ENCODE measurements around the gene NCKAP5.

Gene NCKAP5

GRCh38 chr2:132680544-132680943 lies 887.7 kb downstream of the NCKAP5 start:
- no peak for DNase-seq

- DNase-seq = no peak
Observed at GRCh38 chr2:132678483-132678882, 889.8 kb downstream of the NCKAP5 start.

DNA sequence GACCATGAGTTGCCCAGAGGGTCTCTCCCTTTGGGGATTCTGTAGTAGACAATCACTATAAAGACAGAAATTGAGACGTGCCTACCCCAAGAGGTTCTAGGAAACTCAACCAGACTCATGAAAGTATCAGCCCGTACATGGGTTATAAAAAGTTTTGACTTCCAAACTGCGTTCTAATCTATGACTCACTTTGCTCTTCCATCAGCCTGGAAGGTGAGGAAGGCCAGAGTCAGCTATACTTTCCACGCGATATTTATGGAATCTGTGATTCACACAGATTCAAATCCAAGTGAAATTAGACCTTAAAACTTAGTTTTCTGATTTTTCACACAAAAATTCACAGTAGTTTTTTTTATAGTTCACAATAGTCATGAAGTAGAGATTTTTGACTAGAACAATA lies 890.6 kb downstream of the NCKAP5 start:
- no peak for DNase-seq

DNA sequence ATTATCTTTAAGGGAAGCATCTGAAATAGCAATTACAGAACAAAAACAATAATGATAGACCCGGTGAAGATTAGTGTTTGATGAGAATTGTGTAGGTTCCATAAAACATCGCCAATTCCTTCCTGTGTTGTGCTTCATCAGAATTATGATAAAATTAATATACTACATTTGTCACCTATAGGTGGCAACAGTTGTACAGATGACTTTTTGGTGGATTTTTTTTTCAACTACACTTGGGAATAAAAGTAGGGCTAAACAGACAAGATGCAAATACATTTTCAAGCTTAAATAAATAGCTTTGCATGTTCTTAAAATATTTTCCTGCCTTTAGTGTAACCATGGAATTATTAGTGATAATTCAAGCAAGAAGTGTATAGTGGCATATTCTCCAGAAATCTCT lies 891.3 kb downstream of the NCKAP5 start:
- no peak for DNase-seq

DNA sequence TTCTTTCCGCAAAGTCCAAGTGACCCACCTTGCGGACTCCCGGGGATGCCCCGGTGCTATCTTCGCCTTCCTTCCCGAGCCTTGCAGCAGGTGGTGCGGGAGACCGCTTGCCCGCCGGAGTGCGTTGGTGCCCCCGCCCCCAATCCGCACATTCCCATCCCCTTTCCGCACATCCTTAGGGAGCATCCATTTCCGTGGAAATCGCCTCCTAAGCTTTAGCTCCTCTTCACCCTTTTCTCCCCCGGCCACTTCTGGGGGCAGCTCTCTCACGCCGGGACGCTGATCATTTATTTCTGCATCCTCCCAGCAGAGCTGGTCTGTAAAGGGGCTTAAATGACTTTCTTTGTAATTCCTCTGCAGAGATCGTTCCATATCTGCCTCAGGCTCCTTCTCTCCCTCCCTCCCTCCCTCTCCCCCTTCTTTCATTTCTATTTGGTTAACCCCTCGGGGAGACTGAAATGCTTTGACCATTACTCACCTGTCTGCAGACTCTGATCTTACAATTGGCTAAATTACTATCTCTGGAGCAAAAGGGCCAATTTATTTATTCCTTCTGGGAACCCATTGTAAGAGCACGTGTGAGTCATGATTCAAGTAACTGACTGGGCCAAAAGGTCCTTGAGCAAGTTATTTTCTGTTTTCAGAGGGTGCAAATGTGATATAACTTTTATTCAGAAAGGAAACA lies 897.0 kb downstream of the NCKAP5 start:
- DNase-seq = no peak

DNA sequence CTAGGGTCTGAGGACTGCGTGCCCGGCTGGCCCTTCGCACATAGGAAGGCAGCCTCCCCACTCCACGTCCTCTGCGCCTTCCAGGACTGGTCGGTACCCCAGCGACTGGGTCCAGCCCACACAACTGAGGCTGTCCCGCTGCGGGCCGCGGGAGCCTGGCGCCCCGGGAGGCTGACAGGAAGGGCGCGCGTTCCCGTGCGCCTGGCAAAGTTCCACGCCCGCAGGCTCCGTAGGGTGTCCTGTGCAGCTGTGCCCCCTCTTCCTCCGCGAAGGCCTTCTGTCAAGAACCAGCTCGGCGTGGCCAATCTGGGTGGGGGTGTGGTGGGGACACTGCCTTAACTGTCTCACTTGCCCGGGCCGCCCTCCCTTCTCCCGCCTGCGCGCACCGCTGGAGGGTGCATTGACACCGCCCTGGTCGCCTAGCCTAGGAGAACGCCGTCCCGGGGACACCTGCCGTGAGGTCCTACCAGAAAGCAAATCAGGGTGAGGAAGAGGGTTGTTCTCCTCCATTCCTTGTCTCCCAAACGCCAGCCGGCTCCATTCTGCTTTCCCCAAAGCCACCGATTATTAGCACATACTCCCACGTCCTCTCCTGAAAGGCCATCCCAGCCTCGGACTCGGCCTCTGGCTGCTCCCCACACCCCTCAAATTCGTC lies 897.6 kb downstream of the NCKAP5 start:
- DNase-seq = peak; percentile 55

DNA sequence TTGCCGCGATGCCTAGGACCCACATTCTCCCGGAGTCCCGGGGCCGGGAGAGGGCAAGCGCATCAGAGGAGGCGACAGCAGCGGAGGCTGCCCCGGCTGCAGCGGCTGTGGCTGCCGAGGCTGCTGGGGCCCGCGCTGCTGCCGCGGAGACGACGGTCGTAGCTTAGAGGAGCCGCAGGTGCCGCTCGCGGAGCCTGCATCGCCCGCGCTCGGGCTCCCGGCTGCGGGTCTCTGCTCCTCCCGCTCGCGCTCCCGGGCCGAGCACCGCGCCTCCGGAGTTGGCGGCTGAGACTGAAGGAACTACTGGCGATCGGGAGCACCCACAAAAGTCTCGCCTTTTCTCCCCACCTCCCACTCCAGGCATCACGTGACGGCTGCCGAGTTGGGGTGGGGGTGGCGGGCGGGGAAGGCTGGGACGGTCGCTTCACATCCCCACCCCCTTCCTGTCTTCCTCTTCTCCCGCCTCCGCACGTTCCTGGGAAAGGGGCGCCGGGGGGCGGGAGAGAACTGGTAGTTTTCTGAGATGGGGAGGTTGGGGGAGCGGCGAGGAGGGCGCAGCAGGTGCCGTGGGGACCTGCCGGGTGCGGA lies 898.3 kb downstream of the NCKAP5 start, which contains the start of gene LYPD1:
Gene LYPD1, minus strand, starts transcription at position 298 of the 588 bp plus-strand sequence. Its CDS starts 273 bp downstream, at position 25.
- peak; percentile 64 for DNase-seq

- peak; percentile 56 for DNase-seq
Observed at GRCh38 chr2:132668987-132669907, 899.0 kb downstream of the NCKAP5 start.

GRCh38 chr2:132668189-132668823 lies 900.0 kb downstream of the NCKAP5 start:
- peak; percentile 26 for DNase-seq

DNA sequence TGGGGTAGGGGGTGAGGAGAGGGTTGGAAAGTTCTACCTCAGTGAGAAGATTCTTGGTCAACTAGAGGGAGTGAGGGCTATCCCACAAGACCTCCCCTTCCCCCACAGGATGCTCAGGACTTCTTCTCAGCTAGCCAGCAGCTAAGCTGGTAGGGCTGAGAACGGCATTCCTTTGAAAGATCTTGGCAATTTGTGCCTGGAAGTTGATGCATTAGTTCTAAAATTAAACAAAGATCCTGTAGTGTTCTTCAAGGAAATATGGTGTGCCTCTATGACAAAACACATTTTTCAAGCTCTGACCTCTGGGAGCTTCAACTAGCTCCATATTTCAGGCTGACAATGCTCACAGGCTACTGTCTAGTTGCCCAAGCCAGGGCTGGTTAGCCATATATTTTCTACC lies 900.6 kb downstream of the NCKAP5 start:
- DNase-seq = no peak

DNA sequence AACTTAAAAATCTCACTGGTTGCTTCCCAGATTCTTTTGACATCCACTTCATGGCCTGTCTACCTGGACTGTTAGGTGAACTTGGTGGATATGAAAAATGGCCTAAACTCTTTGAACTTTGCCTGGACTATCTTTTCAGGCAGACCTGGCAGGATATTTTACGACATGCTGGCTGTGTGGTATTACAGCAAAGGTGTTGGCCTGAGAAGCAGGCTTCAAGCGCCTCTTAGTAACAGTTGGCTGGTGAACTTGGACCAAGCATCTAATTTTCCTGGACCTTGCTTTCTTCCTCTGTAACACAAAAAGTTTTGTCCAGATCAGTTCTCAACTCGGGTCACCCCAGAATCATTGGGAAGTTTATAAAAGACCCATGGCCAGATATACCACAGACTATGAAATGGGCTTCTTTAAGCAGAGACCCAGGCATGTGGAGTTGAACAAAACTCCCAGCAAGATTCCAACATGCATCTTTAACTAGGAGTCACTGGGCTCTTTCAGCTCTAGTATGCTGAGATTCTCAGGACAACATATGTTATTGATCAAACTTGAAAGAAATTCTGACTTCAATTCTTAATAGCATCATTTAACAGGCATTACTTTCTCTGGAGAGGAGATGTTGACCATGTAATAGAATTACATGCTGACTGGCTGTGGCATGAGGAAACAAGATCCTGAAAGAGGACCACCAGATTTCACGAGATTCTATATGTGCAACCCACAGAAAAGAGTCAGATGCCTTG lies 902.7 kb downstream of the NCKAP5 start:
- no peak for DNase-seq

- DNase-seq = no peak
Observed at GRCh38 chr2:132664096-132664495, 904.2 kb downstream of the NCKAP5 start.

GRCh38 chr2:132662732-132663131 lies 905.5 kb downstream of the NCKAP5 start:
- DNase-seq = peak; percentile 40

- DNase-seq = no peak
Observed at GRCh38 chr2:132659331-132659730, 908.9 kb downstream of the NCKAP5 start.

DNA sequence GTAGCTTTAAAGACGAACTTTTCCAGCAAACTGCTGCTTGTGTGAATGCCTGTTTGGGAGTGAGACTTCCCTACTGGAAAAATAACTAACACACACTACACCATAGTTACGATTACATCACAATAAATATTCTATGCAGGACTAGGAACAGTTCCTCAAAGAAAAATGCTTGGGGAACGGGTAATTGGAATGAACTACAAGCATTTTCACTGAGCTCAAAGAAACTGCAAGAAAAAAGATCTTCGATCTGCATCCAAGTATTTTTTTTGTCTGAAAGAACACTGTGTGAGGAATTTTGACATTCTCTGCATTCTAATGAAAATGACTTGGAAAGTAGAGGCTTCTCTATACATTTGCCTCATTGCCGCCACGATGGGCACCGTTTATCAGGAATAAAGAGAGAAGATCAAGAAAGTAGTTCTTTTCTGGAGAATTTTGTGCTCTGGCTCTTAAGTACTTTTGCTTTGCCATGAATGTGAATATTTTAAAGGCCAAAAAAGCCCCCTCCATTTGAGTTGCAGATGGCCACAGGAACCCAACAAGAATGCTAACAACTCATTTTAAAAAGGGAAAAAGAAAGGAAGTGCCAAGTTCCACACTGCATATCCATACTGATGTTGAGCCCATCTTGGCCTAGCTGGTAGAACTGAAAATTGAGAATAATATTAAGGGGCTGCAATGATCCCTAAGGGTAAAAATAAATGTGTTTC lies 911.8 kb downstream of the NCKAP5 start:
- DNase-seq = no peak

DNA sequence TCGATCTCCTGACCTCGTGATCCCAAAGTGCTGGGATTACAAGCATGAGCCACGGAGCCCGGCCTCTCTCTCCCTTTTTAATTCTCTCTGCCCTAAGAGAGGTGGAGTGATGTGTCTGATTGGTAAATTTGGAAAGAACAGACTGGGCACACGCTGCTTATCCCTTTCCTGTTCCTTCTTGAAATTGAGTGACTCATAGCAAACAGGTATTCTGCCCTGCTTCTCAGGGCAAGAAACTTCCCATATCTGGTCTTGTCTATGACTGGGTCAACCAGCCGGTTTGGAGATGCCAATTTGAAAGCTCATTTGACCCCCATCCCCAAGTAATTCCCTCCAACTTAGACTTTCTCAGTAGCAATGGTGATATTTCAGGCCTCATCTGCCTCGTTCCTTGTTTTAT lies 913.3 kb downstream of the NCKAP5 start:
- DNase-seq = no peak

DNA sequence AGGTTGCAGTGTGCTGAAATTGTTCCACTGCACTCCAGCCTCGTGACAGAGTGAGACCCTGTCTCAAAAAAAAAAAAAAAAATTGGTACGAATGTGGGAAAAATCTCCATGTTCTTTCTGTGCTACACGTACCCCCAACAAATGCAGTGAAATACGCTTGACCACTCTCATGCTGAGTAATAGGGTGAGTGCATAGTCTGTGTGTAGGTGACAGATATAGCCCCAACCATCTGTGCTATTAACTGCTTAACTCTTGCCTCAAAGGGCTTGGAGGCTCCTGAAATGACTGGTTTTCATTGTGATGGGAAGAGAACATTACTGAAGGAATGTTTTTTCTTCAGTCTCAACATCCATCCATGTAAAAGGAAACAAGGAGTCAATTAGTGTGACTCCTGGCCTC lies 913.9 kb downstream of the NCKAP5 start:
- no peak for DNase-seq

GRCh38 chr2:132652474-132652873 lies 915.8 kb downstream of the NCKAP5 start:
- no peak for DNase-seq

DNA sequence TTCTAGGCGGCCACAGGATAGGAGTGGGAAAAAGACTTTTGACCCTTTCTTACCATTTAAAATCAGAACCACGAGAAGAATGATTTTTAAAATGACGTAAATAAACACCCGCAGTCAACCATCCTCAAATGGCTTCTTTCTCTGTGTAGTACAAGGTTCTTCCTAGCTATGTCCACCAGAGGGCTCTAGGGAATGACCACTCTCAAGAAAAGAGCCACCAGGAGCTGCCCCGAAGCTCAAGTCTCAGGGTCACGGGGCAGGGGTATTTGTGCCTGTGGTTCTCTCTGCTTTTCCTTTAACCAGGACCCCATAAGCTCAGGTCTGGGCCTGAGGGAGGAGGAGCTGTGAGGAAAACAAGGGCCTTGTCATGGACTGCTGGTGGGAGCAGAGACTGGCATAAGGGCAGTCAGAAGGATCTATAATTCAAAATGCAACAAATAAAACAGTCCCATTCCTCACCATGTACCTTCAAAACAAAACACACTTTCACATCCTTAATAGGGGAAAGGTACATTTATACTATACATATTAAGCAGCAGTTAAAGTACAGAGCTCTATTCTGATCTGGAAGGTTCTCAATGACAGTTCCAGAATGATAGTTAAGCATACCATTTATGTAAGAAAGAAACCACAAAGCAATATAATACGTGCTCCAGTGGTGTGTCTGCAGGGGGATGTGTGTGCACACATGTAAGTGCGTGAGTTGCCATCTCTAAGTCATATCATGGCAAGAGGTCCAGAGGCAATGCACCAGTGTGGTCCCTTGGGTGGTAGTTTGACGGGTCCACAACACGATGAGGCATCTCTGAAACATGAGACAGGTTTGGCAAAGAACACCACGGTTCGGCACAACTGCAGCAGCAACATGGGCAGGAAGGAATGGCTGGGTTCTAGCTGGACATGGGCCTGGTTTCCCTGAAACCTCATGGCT lies 916.9 kb downstream of the NCKAP5 start:
- peak; percentile 51 for DNase-seq

- DNase-seq = no peak
Observed at GRCh38 chr2:132646540-132647108, 921.6 kb downstream of the NCKAP5 start.
